MCF 10A (cell line): ENCODE results near the gene KLLN. TPM values are rescaled to one million over a fixed set of nuclear protein-coding genes. Genes with fewer than 3 reads are reported as not detected.
A peak's percentile ranks its signal among the peaks of the same experiment; 100 is the strongest.

ENCODE experiments used
- BruUV-seq: library from RNA; stranded (reverse); fragments of 400-500 nt; replicated peaks from 2 replicates; lab custom pipeline; 2021; lab: Mats Ljungman, UMichigan
- CTCF ChIA-PET: fragments of 300-600 bp; sonication (Branson Sonifier 250); formaldehyde crosslinking; extraction: SDS; loops from one replicate; lab custom pipeline; 2021; ENCODE audit warnings: antibody characterized with exemption, inconsistent platforms; lab: Yijun Ruan, JAX
- POLR2A ChIA-PET: fragments of 300-600, 350-650 bp; sonication (Branson Sonifier 250); formaldehyde crosslinking; extraction: SDS; loops from one replicate; lab custom pipeline; 2020; ENCODE audit warnings: antibody characterized with exemption, inconsistent platforms; lab: Yijun Ruan, JAX
- DNase-seq: peaks from one replicate; pipeline ENCODE4 v3.0.0-alpha.2; 2018; ENCODE audit not compliant: unreplicated experiment
- H3K27ac Mint-ChIP-seq: one replicate; pipeline ENCODE4 v1.8.0; 2022; ENCODE audit warnings: mild to moderate bottlenecking, low read depth, mixed read lengths; ENCODE audit not compliant: unreplicated experiment
- H3K27me3 Mint-ChIP-seq: one replicate; pipeline ENCODE4 v1.8.0; 2022; ENCODE audit warnings: mixed read lengths; ENCODE audit not compliant: insufficient read depth, unreplicated experiment
- H3K36me3 Mint-ChIP-seq: one replicate; pipeline ENCODE4 v1.8.0; 2022; ENCODE audit warnings: mild to moderate bottlenecking, moderate library complexity, mixed read lengths; ENCODE audit not compliant: insufficient read depth, unreplicated experiment
- H3K4me1 Mint-ChIP-seq: one replicate; pipeline ENCODE4 v1.8.0; 2022; ENCODE audit warnings: mixed read lengths; ENCODE audit not compliant: insufficient read depth, unreplicated experiment
- H3K4me3 Mint-ChIP-seq: one replicate; pipeline ENCODE4 v1.8.0; 2022; ENCODE audit warnings: mild to moderate bottlenecking, moderate library complexity, mixed read lengths; ENCODE audit not compliant: unreplicated experiment
- H3K9me3 Mint-ChIP-seq: one replicate; pipeline ENCODE4 v1.8.0; 2022; ENCODE audit warnings: mixed read lengths; ENCODE audit not compliant: unreplicated experiment
- CTCF ChIP-seq: fragments of 200-600 bp; IDR thresholded peaks from one replicate; pipeline ENCODE4 v1.8.0; 2022; ENCODE audit warnings: antibody characterized with exemption, mild to moderate bottlenecking; ENCODE audit not compliant: unreplicated experiment
- intact Hi-C: fragments of 100-400 bp; cut with micrococcal nuclease; formaldehyde crosslinking; loops from 2 replicates; pipeline ENCODE4 v1.14.1; 2022
- total RNA-seq: library from RNA; stranded (reverse); gene quantifications from 2 replicates; pipeline ENCODE4 v1.2.3, GENCODE V29; 2022

The KLLN gene
- total RNA-seq, 1 experiment from 2014 or later, result 0.68 TPM

GRCh38 chr10:87895430-87895829 lies 32.1 kb upstream of the KLLN start:
- TSS peak; percentile 7 for BruUV-seq
- intact Hi-C loops, result no loop called here
- H3K27me3 Mint-ChIP-seq, result no peaks in the 10 kb centered on the region
- H3K4me1 Mint-ChIP-seq, result no peaks in the 10 kb centered on the region
- no peak for TF ChIP-seq CTCF
- CTCF ChIA-PET, result interaction anchor here (0.8 kb wide), 1 partner anchor 507 kb away, joined by 4 read pairs; no protein-coding TSS in a partner anchor
- H3K36me3 Mint-ChIP-seq, result peaks cover 20% of the 10 kb centered on the region
- DNase-seq, result no peak
- POLR2A ChIA-PET, result interaction anchor here (0.7 to 1.9 kb wide), 4 partner anchors 13 to 32 kb away, joined by 3 to 8 read pairs (median 4); partner anchors contain the start of genes KLLN and PTEN
- no peak overlapping the region for H3K4me3 Mint-ChIP-seq
- H3K9me3 Mint-ChIP-seq, result no peaks in the 10 kb centered on the region
- H3K27ac Mint-ChIP-seq, result no peak overlapping the region

- DNase-seq, result no peak
- TF ChIP-seq CTCF, result no peak
- Mint-ChIP-seq H3K9me3 (peaks cover 12% of the 10 kb centered on the region), H3K4me1 (no peaks in the 10 kb centered on the region), H3K4me3 (no peak overlapping the region), H3K36me3 (peaks cover 30% of the 10 kb centered on the region), H3K27ac (no peak overlapping the region), H3K27me3 (no peaks in the 10 kb centered on the region)
- BruUV-seq, result no TSS peak
- intact Hi-C loops, result no loop called here
- ChIA-PET CTCF (no interaction called here), POLR2A (interaction anchor here (0.7 to 1.3 kb wide), 4 partner anchors 11 to 61 kb away, joined by 3 read pairs; no protein-coding TSS in a partner anchor)
Measured at GRCh38 chr10:87887548-87888289, 24.4 kb upstream of the KLLN start.

GRCh38 chr10:87887146-87887545 lies 23.8 kb upstream of the KLLN start:
- H3K27me3 Mint-ChIP-seq, result no peaks in the 10 kb centered on the region
- no peak overlapping the region for H3K27ac Mint-ChIP-seq
- intact Hi-C loops, result no loop called here
- ChIA-PET CTCF (no interaction called here), POLR2A (interaction anchor here (0.7 to 1.3 kb wide), 4 partner anchors 11 to 62 kb away, joined by 3 read pairs; no protein-coding TSS in a partner anchor)
- DNase-seq, result no peak
- no peak overlapping the region for H3K4me3 Mint-ChIP-seq
- TF ChIP-seq CTCF, result no peak
- peaks cover 32% of the 10 kb centered on the region for H3K36me3 Mint-ChIP-seq
- peaks cover 12% of the 10 kb centered on the region for H3K9me3 Mint-ChIP-seq
- no TSS peak for BruUV-seq
- no peaks in the 10 kb centered on the region for H3K4me1 Mint-ChIP-seq

- no peak overlapping the region for H3K4me3 Mint-ChIP-seq
Measured at GRCh38 chr10:87886635-87887034, 23.3 kb upstream of the KLLN start.

More at GRCh38 chr10:87886635-87887034, 23.3 kb upstream of the KLLN start:
- Mint-ChIP-seq H3K27ac (no peak overlapping the region), H3K36me3 (peaks cover 38% of the 10 kb centered on the region), H3K4me1 (peaks cover 3% of the 10 kb centered on the region), H3K9me3 (peaks cover 12% of the 10 kb centered on the region), H3K27me3 (no peaks in the 10 kb centered on the region)
- no peak for DNase-seq
- POLR2A ChIA-PET, result interaction anchor here (0.7 to 1.3 kb wide), 4 partner anchors 10 to 62 kb away, joined by 3 read pairs; no protein-coding TSS in a partner anchor
- CTCF ChIA-PET, result no interaction called here
- intact Hi-C loops, result no loop called here
- no peak for TF ChIP-seq CTCF
- BruUV-seq, result no TSS peak
